Brain pericyte (primary cell): ENCODE measurements around the gene IGF2BP1.

Source experiments
- DNase-seq: peaks from one replicate; pipeline ENCODE4 v3.0.0-alpha.2; 2012; ENCODE audit warnings: low read depth, low spot score

Gene IGF2BP1

DNA sequence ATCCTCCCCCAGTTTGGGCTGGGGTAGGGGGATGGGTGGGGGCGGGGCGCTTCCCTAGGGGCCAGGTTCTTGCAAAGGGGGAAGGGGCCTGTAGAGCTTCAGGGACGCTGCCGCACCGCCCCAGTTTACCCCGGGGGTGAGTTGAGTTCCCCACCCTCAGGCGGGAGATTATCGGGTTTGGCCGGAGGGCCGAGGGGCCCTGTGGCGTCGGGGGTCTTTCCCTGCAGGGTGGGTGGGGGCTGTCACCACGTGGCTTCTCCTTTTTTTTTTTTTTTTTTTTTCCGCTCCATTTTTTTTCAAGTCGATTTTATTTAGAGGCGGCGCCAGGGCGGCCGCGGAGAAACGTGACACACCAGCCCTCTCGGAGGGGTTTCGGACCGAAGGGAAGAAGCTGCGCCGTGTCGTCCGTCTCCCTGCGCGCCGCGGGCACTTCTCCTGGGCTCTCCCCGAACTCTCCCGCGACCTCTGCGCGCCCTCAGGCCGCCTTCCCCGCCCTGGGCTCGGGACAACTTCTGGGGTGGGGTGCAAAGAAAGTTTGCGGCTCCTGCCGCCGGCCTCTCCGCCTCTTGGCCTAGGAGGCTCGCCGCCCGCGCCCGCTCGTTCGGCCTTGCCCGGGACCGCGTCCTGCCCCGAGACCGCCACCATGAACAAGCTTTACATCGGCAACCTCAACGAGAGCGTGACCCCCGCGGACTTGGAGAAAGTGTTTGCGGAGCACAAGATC, at the start of gene IGF2BP1:
IGF2BP1 (plus strand) TSS at position 283 of the 724 bp plus-strand sequence; CDS start at position 644, 361 bp downstream.
- DNase-seq, result no peak

GRCh38 chr17:48951572-48951971, 45.6 kb upstream of the IGF2BP1 start:
- no peak for DNase-seq

DNA sequence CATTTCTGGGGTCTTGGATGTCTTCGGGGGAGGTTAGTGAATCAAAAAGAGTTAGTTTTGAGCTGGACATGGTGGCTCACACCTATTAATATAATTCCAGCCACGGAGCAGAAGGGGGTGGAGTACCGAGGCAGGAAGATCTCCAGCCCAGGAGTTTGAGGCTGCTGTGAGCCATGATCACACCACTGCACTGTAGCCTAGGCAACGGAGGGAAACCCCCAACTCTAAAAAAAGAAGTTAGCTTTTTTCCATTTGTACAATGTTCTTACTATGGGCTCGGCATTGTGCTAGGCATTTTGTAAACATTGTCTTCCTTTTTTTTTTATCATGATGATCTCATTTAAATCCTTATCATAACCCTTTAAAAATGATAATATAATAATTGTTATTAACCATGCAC, 44.3 kb upstream of the IGF2BP1 start:
- no peak for DNase-seq

DNA sequence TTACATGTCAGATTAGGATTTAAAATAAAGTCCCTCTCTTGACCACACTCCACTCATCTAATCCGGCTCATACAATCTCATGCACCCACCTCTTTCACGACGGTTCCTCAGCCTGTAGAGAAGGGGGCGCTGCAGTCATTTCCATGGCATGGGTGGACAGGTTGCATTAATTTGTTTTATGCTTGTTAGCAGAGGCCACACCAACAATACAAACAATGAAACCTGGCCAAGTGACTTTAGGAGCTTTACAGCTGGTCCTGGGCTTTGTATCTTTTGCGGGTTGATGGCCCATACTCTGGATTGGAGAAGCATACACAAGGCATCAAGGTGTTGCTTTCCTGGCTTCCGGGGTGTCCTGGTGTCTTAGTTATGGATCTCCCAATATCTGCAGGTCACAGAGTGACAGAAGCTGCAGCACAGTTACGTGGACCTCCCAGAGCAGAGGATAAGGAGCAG, 42.9 kb upstream of the IGF2BP1 start:
- DNase-seq, result no peak

DNA sequence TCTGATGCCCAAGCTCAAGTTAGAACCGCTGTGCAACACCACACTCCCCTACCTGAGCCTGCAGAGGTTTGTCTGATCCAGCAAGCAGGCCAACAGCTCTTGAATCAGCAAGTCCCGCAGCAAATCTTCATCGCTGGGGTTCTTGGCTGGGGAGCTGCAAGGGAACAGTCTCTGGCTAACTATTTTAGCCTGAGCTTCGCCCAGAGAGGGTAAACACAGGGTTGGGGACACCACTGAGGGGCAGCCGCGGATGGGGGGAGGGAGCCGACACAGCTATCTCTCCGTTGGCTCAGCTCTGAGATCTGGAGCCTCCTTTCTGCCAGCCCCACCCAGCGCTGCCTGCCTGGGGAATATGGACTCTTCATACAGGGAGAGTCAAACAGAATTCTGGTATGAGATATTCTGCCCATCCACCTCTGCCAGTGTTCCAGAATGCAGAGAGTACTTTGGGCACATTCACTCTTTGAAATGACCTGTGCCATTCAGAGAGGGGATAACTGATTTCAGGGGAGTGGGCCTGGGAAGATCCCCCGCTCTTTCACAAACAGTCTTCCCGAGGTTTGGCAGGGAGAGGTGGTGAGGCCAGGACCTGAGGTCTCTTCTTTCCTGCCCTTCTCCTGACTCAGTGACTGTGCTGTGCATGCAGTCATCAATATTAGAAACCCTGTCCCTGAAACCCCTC, 36.2 kb upstream of the IGF2BP1 start:
- DNase-seq, result no peak

GRCh38 chr17:48961516-48962233, 35.5 kb upstream of the IGF2BP1 start:
- DNase-seq, result no peak

DNA sequence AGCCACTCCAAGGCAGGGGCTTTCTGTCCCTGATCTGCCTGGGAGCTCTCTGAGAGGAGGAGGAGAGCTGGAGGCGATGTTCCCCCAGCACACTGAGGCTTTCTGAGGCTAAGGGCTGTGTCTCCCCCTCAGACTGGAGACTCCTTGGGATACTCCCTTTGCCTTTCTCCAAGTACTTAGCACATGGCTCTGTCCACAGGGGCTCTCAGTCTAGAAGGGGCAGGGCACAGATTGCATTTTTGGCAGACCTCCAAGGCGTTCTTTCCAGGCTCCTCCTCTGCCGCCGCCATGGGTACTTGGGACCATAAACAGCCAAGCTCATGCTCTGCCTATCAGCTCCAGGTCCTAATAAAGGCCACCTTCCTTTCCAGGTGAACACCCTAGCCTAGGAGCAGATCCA, 27.0 kb upstream of the IGF2BP1 start:
- DNase-seq, result no peak

DNA sequence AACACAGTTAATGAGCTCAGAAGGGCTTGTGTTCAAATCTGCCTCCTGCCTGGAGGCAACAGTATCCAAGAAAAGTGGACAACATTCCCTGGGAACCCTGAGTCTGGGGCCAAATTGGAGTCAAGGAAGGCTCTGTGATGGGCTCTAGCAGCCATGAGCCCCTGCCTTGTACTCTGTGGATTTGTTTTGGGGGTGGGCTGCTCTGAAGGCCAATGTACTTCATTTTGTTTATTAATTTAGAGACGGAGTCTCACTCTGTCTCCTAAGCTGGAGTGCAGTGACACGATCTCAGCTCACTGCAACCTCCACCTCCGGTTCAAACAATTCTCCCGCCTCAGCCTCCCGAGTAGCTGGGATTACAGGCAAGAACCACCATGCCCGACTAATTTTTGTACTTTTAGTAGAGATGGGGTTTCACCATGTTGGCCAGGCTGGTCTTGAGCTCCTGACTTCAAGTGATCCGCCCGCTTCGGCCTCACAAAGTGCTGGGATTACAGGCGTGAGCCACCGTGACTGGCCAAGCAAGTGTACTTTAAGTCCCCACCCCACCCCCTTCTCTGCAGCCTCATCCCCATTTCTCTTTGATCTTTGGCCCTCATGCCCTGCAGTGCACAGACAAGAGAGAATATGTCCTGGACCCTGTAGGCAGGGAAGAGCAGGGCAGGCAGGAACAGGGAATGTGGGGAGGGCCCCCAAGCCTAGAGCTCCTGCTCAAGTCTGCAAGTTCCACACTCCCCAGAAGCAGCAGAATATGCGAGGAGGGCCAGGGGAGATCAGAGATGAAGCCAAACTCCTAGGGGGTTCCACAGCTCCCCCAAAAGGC, 26.1 kb upstream of the IGF2BP1 start:
- no peak for DNase-seq

DNA sequence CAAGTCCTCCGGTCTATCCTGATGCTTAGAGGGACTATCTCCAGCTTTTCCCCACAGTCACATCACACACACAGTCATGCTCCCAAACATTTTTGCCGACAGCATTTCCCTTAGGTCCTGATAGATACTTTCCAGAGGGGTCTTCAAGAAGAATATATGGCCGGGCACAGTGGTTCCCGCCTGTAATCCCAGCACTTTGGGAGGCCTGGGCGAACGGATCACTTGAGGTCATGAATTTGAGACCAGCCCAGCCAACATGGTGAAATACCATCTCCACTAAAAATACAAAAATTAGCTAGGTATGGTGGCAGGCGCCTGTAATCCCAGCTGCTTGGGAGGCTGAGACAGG, 24.5 kb upstream of the IGF2BP1 start:
- no peak for DNase-seq

- no peak for DNase-seq
These were observed 23.4 kb upstream of the IGF2BP1 start for GRCh38 chr17:48973806-48974205.

DNA sequence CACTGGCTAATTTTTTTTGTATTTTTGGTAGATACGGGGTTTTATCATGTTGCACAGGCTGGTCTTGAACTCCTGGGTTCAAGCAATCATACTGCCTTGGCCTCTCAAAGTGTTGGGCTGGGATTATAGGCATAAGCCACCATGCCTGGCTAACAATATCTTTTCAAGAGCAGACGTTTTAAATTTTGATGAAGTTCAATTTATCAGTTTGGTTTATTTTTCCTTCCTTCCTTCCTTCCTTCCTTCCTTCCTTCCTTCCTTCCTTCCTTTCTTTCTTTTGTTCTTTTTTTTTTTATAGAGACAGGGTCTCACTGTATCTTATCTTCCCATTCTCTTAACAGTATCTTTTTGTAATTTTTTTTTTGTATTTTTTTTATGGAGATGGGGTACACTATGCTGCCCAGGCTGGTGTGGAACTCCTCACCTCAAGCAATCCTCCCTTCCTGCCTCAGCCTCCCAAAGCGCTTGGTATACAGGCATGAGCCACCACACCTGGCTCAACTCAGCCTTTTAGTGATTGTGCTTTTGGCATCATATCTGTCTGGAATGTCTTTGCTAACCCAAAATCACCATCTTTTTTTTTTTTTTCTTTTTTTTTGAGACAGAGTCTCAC, 15.2 kb upstream of the IGF2BP1 start:
- DNase-seq, result no peak

GRCh38 chr17:48985436-48986245, 11.5 kb upstream of the IGF2BP1 start:
- DNase-seq, result no peak

GRCh38 chr17:48989100-48989499, 8.1 kb upstream of the IGF2BP1 start:
- DNase-seq, result no peak

- no peak for DNase-seq
These were observed 6.3 kb upstream of the IGF2BP1 start for GRCh38 chr17:48990882-48991357.

DNA sequence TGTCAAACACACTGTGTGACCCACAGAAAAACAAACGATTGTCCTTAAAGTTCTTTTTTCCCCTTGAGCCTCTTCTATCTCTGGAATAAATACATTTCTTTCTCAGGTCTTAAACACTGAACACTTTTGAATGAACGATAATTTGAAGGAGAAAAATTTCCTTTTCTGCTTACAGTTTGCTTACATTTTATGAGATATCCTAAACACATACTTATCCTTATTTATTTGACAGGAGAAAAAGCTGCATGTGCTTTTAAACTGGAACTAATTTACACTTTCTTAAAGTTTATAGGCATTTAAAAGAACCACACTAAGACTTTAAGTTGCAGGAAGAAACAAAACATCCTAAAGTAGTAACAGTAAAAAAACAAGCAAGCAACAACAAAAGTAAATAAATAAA, 4.7 kb upstream of the IGF2BP1 start:
- DNase-seq, result no peak

GRCh38 chr17:48993305-48993704, 3.9 kb upstream of the IGF2BP1 start:
- no peak for DNase-seq

DNA sequence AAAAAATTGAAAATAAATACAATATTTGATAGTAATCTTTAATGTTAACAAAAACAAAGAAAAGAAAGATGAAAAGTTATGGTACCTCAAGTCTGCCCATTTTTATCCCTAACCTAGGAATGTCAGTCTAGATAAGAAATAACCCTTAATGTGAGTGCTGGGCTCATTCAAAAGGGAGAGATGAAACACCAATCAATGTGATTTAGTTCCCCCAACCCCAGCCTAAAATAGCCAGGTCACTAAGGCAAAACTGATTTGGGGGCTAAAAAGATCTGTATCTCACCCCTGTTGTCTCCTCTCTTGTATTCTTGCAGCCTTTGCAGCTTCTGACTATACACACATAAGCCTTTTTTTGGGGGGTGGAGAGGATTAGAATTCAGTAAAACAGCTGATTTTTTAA, 3.2 kb upstream of the IGF2BP1 start:
- no peak for DNase-seq

- DNase-seq, result no peak
These were observed 2.5 kb upstream of the IGF2BP1 start for GRCh38 chr17:48994549-48995303.

- DNase-seq, result no peak
These were observed 1.7 kb upstream of the IGF2BP1 start for GRCh38 chr17:48995304-48995973.
